ENCODE results near the gene CNTNAP2. TPM values are rescaled to one million over a fixed set of nuclear protein-coding genes. Genes with fewer than 3 reads are reported as not detected.

Gene CNTNAP2
- total RNA-seq, 1 experiment from 2014 or later, result 0.03 TPM

- Histone ChIP-seq H3K9me3 (ENCODE audit: control insufficient read depth, insufficient read depth, low read depth, low read length) (no peaks in the 10 kb centered on the region), H3K27me3 (ENCODE audit: control insufficient read depth, insufficient read depth, low read length) (no peaks in the 10 kb centered on the region), H3K36me3 (ENCODE audit: control insufficient read depth, insufficient read depth, low read length) (no peaks in the 10 kb centered on the region), H3K4me3 (ENCODE audit: low read depth in 2 of 2, low read length in 2 of 2) (no peak overlapping the region), H3K4me1 (ENCODE audit: control insufficient read depth, insufficient read depth, low read length) (no peaks in the 10 kb centered on the region), H3K27ac (ENCODE audit: low read length) (no peak overlapping the region)
- CTCF ChIA-PET, result no interaction called here
- POLR2A ChIA-PET, result no interaction called here
- no TSS peak for BruUV-seq (replicated peaks)
- intact Hi-C loops (cut with micrococcal nuclease; ENCODE audit: unreplicated experiment), result no loop called here
- ATAC-seq, result no peak
- no peak for TF ChIP-seq TCF7L2 (IDR thresholded peaks at IDR 0.05; ENCODE audit: low read depth, low read length)
- TF ChIP-seq REST (IDR thresholded peaks at IDR 0.05; ENCODE audit: insufficient read depth in 1 of 2, low read depth in 2 of 2, low read length in 1 of 2), result no peak
- TF ChIP-seq CTCF (IDR thresholded peaks at IDR 0.05), result no peak
- TF ChIP-seq SIN3A (IDR thresholded peaks at IDR 0.05; ENCODE audit: borderline replicate concordance, insufficient read depth, low read depth, low read length), result no peak
- TF ChIP-seq POLR2AphosphoS5 (IDR thresholded peaks at IDR 0.05; ENCODE audit: low read depth, low read length), result no peak
- DNase-seq (ENCODE audit: low read depth, low spot score), result no peak
- in situ Hi-C loops (cut with HindIII; ENCODE audit: low pct_unique_long_range_greater_than_20kb, low sequenced_read_pairs), result no loop called here
Measured at GRCh38 chr7:146943483-146943882, 826.9 kb downstream of the CNTNAP2 start.

- intact Hi-C loops (cut with micrococcal nuclease; ENCODE audit: unreplicated experiment), result no loop called here
- no peaks in the 10 kb centered on the region for H3K9me3 ChIP-seq (ENCODE audit: control insufficient read depth, insufficient read depth, low read depth, low read length)
- no peak for TF ChIP-seq SIN3A (IDR thresholded peaks at IDR 0.05; ENCODE audit: borderline replicate concordance, insufficient read depth, low read depth, low read length)
- no peak for TF ChIP-seq CTCF (IDR thresholded peaks at IDR 0.05)
- TF ChIP-seq REST (IDR thresholded peaks at IDR 0.05; ENCODE audit: insufficient read depth in 1 of 2, low read depth in 2 of 2, low read length in 1 of 2), result no peak
- no peak for TF ChIP-seq TCF7L2 (IDR thresholded peaks at IDR 0.05; ENCODE audit: low read depth, low read length)
- no peaks in the 10 kb centered on the region for H3K4me1 ChIP-seq (ENCODE audit: control insufficient read depth, insufficient read depth, low read length)
- ATAC-seq (no peak), DNase-seq (ENCODE audit: low read depth, low spot score) (no peak)
- in situ Hi-C loops (cut with HindIII; ENCODE audit: low pct_unique_long_range_greater_than_20kb, low sequenced_read_pairs), result no loop called here
- ChIA-PET CTCF (no interaction called here), POLR2A (no interaction called here)
- BruUV-seq (replicated peaks), result no TSS peak
- no peak overlapping the region for H3K27ac ChIP-seq (ENCODE audit: low read length)
- no peaks in the 10 kb centered on the region for H3K36me3 ChIP-seq (ENCODE audit: control insufficient read depth, insufficient read depth, low read length)
- no peak overlapping the region for H3K4me3 ChIP-seq (ENCODE audit: low read depth in 2 of 2, low read length in 2 of 2)
- no peaks in the 10 kb centered on the region for H3K27me3 ChIP-seq (ENCODE audit: control insufficient read depth, insufficient read depth, low read length)
Measured at GRCh38 chr7:146948703-146949102, 832.1 kb downstream of the CNTNAP2 start.
